ENCODE results near the gene CCR7.
A peak's percentile ranks its signal among the peaks of the same experiment; 100 is the strongest.

CCR7 gene

GRCh38 chr17:40555296-40556190 lies 9.7 kb downstream of the CCR7 start:
- DNase-seq: no peak
- CTCF ChIA-PET: interaction anchor here (0.6 to 12.4 kb wide), 14 partner anchors 7 to 199 kb away, joined by 3 to 271 read pairs (median 4); no protein-coding TSS in a partner anchor

DNA sequence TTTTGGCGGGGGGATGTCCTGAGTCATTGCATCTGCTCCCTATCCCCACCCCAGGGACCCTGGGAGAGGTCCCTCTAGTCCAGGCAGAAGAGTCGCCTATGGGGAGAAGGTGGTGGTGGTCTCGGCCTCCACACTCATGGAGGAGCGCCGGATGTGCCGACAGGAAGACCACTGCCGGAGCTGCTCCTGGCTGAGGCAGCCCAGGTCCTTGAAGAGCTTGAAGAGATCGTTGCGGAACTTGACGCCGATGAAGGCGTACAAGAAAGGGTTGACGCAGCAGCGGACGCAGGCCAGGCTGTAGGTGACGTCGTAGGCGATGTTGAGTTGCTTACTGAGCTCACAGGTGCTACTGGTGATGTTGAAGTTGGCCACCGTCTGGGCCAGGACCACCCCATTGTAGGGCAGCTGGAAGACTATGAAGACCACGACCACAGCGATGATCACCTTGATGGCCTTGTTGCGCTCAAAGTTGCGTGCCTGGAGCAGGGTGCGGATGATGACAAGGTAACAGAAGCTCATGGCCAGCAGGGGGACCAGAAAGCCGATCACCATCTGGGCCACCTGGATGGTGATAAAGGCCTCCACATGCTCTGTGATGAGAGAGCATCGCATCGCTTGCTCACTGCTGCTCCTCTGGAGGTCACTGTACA lies 10.5 kb downstream of the CCR7 start:
- H3K36me3 Mint-ChIP-seq: peaks cover 90% of the 10 kb centered on the region
- DNase-seq: peak; percentile 42
- H3K4me1 Mint-ChIP-seq: peaks cover 100% of the 10 kb centered on the region
- H3K27ac Mint-ChIP-seq: peak overlapping the region; percentile 89
- no peaks in the 10 kb centered on the region for H3K9me3 Mint-ChIP-seq
- H3K27me3 Mint-ChIP-seq: peaks cover 5% of the 10 kb centered on the region
- CTCF ChIA-PET: interaction anchor here (0.6 to 12.4 kb wide), 14 partner anchors 8 to 200 kb away, joined by 3 to 271 read pairs (median 4); no protein-coding TSS in a partner anchor
- peak overlapping the region; percentile 48 for H3K4me3 Mint-ChIP-seq

More at GRCh38 chr17:40555296-40556190, 9.7 kb downstream of the CCR7 start:
- peak overlapping the region; percentile 89 for H3K27ac Mint-ChIP-seq
- H3K4me3 Mint-ChIP-seq: no peak overlapping the region
- H3K27me3 Mint-ChIP-seq: peaks cover 5% of the 10 kb centered on the region
- H3K9me3 Mint-ChIP-seq: no peaks in the 10 kb centered on the region
- H3K36me3 Mint-ChIP-seq: peaks cover 95% of the 10 kb centered on the region
- peaks cover 99% of the 10 kb centered on the region for H3K4me1 Mint-ChIP-seq

- DNase-seq: peak; percentile 42
These were observed 11.4 kb downstream of the CCR7 start for GRCh38 chr17:40553694-40554534.

GRCh38 chr17:40552806-40553693 lies 12.2 kb downstream of the CCR7 start:
- H3K27ac Mint-ChIP-seq: peak overlapping the region; percentile 89
- H3K36me3 Mint-ChIP-seq: peaks cover 76% of the 10 kb centered on the region
- CTCF ChIA-PET: interaction anchor here (0.8 to 12.4 kb wide), 5 partner anchors 15 to 199 kb away, joined by 3 to 271 read pairs (median 5); no protein-coding TSS in a partner anchor
- DNase-seq: peak; percentile 36
- H3K4me1 Mint-ChIP-seq: peaks cover 100% of the 10 kb centered on the region
- H3K4me3 Mint-ChIP-seq: peak overlapping the region; percentile 48
- H3K9me3 Mint-ChIP-seq: no peaks in the 10 kb centered on the region
- peaks cover 5% of the 10 kb centered on the region for H3K27me3 Mint-ChIP-seq

More at GRCh38 chr17:40553694-40554534, 11.4 kb downstream of the CCR7 start:
- CTCF ChIA-PET: interaction anchor here (1.0 to 12.4 kb wide), 12 partner anchors 15 to 200 kb away, joined by 3 to 271 read pairs (median 4); no protein-coding TSS in a partner anchor
- H3K9me3 Mint-ChIP-seq: no peaks in the 10 kb centered on the region
- H3K27me3 Mint-ChIP-seq: peaks cover 5% of the 10 kb centered on the region
- peaks cover 84% of the 10 kb centered on the region for H3K36me3 Mint-ChIP-seq
- H3K4me1 Mint-ChIP-seq: peaks cover 100% of the 10 kb centered on the region
- peak overlapping the region; percentile 48 for H3K4me3 Mint-ChIP-seq
- H3K27ac Mint-ChIP-seq: peak overlapping the region; percentile 89

GRCh38 chr17:40551879-40552768 lies 13.1 kb downstream of the CCR7 start:
- Mint-ChIP-seq H3K4me3 (no peak overlapping the region), H3K27me3 (peaks cover 5% of the 10 kb centered on the region), H3K27ac (peak overlapping the region; percentile 75), H3K36me3 (peaks cover 69% of the 10 kb centered on the region), H3K4me1 (peaks cover 100% of the 10 kb centered on the region), H3K9me3 (no peaks in the 10 kb centered on the region)
- CTCF ChIA-PET: interaction anchor here (0.6 to 5.3 kb wide), 4 partner anchors 8 to 76 kb away, joined by 3 to 23 read pairs (median 4); no protein-coding TSS in a partner anchor
- peak; percentile 19 for DNase-seq

- CTCF ChIA-PET: interaction anchor here (0.5 to 5.3 kb wide), 4 partner anchors 9 to 18 kb away, joined by 3 to 23 read pairs (median 4); no protein-coding TSS in a partner anchor
- peaks cover 5% of the 10 kb centered on the region for H3K27me3 Mint-ChIP-seq
- peaks cover 100% of the 10 kb centered on the region for H3K4me1 Mint-ChIP-seq
- peak overlapping the region; percentile 66 for H3K27ac Mint-ChIP-seq
- H3K4me3 Mint-ChIP-seq: no peak overlapping the region
- DNase-seq: peak; percentile 17
- no peaks in the 10 kb centered on the region for H3K9me3 Mint-ChIP-seq
- H3K36me3 Mint-ChIP-seq: peaks cover 61% of the 10 kb centered on the region
These were observed 14.0 kb downstream of the CCR7 start for GRCh38 chr17:40551091-40551878.

DNA sequence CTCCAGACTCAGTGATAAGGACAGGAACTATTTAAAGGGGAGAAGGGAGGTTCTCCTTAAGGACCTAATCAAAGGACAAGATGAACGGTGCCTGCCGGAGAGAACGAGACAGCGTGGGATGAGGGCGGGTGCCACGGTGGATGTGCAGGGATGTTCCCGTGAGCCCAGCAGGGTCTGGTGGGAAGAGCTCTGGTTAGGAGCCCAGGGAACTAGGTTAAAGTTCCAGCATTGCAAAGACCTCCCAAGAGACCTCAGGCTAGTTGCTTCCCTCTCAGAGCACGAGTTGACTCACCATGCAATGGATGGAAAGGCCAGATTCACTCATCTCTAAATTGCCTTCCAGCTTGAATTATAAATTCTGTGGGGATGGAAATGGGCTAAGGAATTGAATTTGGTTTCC lies 14.7 kb downstream of the CCR7 start:
- peaks cover 55% of the 10 kb centered on the region for H3K36me3 Mint-ChIP-seq
- H3K4me3 Mint-ChIP-seq: no peak overlapping the region
- peak; percentile 20 for DNase-seq
- CTCF ChIA-PET: interaction anchor here (5.3 kb wide), 1 partner anchor 11 kb away, joined by 23 read pairs; no protein-coding TSS in a partner anchor
- no peaks in the 10 kb centered on the region for H3K9me3 Mint-ChIP-seq
- peaks cover 5% of the 10 kb centered on the region for H3K27me3 Mint-ChIP-seq
- peak overlapping the region; percentile 50 for H3K27ac Mint-ChIP-seq
- peaks cover 100% of the 10 kb centered on the region for H3K4me1 Mint-ChIP-seq

DNA sequence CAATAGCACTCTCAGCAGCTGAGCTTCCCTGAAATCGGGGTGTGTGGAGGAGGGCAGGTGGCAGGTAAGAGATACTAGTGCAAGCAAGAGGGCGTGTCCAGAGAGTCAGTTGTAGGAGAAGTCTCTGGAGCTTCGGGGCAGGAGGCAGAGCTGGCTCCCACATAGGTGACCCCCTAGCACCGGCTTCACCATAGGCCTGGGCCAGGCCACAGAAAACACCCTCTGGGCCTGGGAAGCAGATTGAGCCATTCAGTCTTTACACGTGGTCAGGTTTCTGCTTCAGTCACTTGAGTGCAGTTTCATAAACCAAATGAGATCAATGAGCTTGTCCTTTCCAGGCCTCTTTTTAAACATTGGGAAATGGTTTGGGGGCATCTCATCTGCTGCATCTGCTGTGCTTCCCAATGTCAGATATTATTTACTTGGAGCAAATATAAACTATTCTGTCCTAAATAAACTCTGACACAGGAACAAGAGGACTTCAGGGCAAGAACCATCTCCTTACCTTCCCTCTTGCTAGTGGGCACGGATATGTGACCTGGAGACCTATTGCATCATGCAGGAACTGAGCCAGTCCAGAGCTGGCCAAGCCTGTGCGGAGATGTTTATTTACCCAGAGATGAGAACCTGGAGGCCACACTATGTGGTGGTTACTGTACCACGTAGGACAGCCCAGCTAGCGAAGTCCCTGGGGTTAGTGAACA lies 16.1 kb downstream of the CCR7 start:
- CTCF ChIA-PET: interaction anchor here (0.6 to 5.3 kb wide), 10 partner anchors 10 to 191 kb away, joined by 3 to 51 read pairs (median 6); no protein-coding TSS in a partner anchor
- H3K9me3 Mint-ChIP-seq: no peaks in the 10 kb centered on the region
- peaks cover 5% of the 10 kb centered on the region for H3K27me3 Mint-ChIP-seq
- peak overlapping the region; percentile 88 for H3K27ac Mint-ChIP-seq
- H3K36me3 Mint-ChIP-seq: peaks cover 43% of the 10 kb centered on the region
- peak; percentile 18 for DNase-seq
- H3K4me3 Mint-ChIP-seq: no peak overlapping the region
- peaks cover 92% of the 10 kb centered on the region for H3K4me1 Mint-ChIP-seq

GRCh38 chr17:40548491-40548981 lies 16.7 kb downstream of the CCR7 start:
- H3K4me3 Mint-ChIP-seq: peak overlapping the region; percentile 46
- H3K27me3 Mint-ChIP-seq: peaks cover 5% of the 10 kb centered on the region
- no peak for DNase-seq

DNA sequence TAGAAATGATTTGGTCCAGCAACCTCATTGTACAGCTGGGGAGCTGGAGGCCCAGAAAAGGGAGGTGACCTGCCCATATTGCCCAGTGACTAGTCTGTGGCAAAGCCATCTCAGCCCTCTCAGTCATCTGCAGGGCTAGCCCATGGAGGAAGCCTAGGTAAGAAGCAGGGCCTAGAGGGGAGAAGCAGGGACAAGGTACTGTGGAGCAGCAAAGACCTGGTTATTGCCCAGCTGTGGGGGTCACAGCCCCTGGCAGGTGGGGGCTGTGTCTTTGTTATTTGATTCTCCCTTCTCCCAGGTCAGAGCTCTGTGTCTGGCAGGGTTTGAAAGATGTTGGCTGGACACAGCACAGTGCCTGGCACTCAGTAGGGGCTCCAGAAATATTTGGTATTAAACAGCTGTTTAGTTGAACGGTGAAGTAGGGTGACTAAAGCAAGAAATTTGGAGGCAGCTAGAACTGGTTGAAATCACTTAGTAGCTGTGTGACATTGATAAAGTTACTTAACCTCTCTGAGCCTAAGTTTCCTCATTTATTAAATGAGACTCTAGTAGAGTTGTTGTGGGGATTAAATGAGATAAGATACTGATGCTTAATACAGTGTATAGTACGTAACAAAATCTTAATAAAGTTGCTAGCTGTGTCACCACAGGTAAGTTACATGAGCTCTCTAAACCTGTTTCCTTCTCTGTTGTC lies 17.3 kb downstream of the CCR7 start:
- peaks cover 5% of the 10 kb centered on the region for H3K27me3 Mint-ChIP-seq
- no peaks in the 10 kb centered on the region for H3K9me3 Mint-ChIP-seq
- H3K4me1 Mint-ChIP-seq: peaks cover 92% of the 10 kb centered on the region
- H3K27ac Mint-ChIP-seq: peak overlapping the region; percentile 88
- no peak for DNase-seq
- peaks cover 31% of the 10 kb centered on the region for H3K36me3 Mint-ChIP-seq
- CTCF ChIA-PET: interaction anchor here (0.6 to 5.3 kb wide), 10 partner anchors 8 to 190 kb away, joined by 3 to 51 read pairs (median 6); no protein-coding TSS in a partner anchor
- peak overlapping the region; percentile 49 for H3K4me3 Mint-ChIP-seq

More at GRCh38 chr17:40548491-40548981, 16.7 kb downstream of the CCR7 start:
- Mint-ChIP-seq H3K36me3 (peaks cover 37% of the 10 kb centered on the region), H3K9me3 (no peaks in the 10 kb centered on the region), H3K4me1 (peaks cover 92% of the 10 kb centered on the region), H3K27ac (peak overlapping the region; percentile 88)
- CTCF ChIA-PET: interaction anchor here (1.0 to 5.3 kb wide), 10 partner anchors 9 to 190 kb away, joined by 3 to 51 read pairs (median 6); no protein-coding TSS in a partner anchor

Data from activated naive CD4-positive, alpha-beta T cell treated with anti-CD3 and anti-CD28 coated beads, Interleukin-2, amount 10 ng/mL, durations not matched to agents 7 days and 5 days (primary cell).